Hematopoietic multipotent progenitor cell treated with erythropoietin and hydrocortisone succinate and interleukin-3 and kit ligand, for 6 days (in vitro differentiated cells): ENCODE results near the gene NDUFB3.
"Not testable (repeated sequence)": the region's sequence is repeated elsewhere in the genome, so short reads cannot be mapped to it uniquely, and the experiment has no call there.

Experiments
- DNase-seq: peaks from one replicate; pipeline ENCODE4 v3.0.0-alpha.2; 2015

The NDUFB3 gene

DNA sequence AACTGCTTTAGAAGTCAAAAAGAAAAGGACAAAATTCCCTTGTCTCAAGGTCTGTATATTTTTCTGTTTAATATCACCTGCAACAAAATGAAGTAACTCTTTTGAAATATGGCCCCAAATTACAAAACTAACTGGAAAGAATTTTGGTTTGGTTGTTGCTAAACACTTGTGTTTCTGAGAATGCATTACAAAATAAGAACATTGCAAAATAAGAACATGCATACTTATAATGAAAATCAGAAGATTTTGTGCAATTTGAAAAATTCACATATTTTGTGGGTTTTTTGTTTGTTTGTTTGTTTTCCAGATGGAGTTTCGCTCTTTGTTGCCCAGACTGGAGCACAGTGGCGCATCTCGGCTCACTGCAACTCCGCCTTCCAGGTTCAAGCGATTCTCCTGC is 21.8 kb downstream of the NDUFB3 start:
- peak; percentile 64 for DNase-seq

DNA sequence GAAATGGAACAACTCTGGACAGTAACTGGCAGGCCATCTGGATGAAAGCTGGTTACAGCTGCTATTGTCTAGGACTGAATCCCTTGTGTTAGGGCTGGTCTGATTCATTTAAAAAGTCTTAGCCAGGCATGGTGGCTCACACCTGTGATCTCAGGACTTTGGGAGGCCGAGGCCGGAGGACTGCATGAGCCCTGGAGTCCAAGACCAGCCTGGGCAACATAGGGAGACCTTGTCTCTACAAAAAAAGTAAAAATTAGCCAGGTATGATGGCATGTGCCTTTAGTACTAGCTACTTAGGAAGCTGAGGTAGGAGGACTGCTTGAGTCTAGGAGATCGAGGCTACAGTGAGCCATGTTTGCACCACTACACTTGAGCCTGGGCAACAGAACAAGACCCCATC is 28.7 kb downstream of the NDUFB3 start:
- DNase-seq = no peak

DNA sequence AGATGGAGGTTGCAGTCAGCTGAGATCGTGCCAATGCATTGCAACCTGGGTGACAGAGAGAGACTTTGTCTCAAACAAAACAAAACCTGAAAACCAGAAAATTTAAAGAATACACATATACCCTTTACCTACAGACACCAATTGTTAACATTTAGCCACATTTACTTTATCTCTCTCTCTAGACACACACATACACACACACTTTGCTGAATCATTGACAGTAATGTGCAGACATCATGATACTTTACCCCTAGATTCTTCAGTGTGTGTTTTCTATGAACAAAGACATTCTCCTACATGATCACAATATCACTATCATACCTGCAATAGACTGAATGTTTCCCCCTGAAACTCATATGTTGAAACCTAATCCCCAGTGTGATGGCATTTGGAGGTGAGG is 34.0 kb downstream of the NDUFB3 start:
- DNase-seq = peak; percentile 41

- no peak for DNase-seq
Observed at GRCh38 chr2:201107624-201108023, 35.8 kb downstream of the NDUFB3 start.

- DNase-seq = no peak
Observed at GRCh38 chr2:201108341-201108740, 36.5 kb downstream of the NDUFB3 start.

DNA sequence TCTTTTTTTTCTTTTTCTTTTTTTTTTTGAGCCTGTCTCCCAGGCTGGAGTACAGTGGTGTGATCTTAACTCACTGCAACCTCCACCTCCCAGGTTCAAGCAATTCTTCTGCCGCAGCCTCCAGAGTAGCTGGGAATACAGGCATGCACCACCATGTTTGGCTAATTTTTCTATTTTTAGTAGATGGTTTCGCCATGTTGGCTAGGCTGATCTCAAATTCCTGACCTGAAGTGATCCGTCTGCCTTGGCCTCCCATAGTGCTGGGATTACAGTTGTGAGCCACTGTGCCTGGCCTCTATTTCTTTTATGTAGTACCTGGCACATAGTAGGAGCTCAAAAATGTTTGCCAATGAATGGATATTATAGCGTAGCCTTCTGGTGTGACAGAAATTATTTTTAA is 37.4 kb downstream of the NDUFB3 start:
- no peak for DNase-seq

DNA sequence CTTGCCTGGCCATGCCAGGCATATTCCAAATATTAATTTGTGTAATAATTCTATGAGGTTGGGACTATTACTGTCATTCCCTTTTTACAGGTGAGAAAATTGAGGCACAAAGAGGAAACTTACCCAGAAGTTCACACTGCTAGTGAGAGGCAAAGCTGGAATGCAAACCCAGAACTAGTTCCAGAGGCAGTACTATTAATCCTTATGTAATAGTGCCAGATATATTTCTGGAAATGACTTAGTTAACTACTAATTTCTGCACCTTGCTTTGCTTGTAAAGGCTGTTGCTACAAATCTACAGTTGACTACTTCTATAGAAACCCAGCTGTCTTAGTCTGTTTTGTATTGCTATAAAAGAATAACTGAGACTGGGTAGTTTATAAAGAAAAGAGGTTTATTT is 38.8 kb downstream of the NDUFB3 start:
- no peak for DNase-seq

DNA sequence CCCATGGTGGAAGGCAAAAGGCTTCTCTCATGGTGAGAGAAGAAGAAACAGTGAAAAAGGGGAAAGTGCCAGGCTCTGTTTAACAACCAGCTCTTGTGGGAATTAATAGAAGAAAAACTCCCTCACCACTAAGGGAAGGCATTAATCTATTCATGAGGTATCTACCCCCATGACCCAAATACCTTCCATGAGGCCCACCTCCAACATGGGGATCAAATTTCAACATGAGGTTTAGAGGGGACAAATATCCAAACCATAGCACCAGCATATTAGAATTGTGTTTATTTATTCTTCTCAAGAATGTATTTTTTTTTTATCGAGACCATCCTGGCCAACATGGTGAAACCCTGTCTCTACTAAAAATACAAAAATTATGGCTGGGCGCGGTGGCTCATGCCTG is 39.3 kb downstream of the NDUFB3 start:
- no peak for DNase-seq

- DNase-seq = no peak
Observed at GRCh38 chr2:201114350-201114749, 42.5 kb downstream of the NDUFB3 start.

DNA sequence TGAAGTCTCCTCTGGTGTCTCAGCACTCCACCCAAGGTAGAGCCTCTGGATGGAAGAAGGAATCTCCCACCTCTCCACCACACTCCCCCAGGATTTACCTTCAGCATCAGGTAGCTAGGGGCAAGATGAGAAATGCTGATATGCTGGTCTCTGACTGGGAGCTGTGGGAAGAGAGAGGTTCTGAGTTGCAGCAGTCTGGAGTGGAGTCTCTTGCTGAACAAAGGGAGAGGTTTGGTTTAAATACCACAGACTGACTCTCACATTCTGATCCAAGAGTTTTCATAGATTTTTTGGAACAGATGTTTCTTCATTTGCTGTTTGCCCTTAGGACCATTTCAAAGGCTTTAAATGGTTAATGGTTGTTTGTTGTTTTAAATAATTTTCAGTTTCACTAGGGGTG is 43.0 kb downstream of the NDUFB3 start:
- no peak for DNase-seq

DNA sequence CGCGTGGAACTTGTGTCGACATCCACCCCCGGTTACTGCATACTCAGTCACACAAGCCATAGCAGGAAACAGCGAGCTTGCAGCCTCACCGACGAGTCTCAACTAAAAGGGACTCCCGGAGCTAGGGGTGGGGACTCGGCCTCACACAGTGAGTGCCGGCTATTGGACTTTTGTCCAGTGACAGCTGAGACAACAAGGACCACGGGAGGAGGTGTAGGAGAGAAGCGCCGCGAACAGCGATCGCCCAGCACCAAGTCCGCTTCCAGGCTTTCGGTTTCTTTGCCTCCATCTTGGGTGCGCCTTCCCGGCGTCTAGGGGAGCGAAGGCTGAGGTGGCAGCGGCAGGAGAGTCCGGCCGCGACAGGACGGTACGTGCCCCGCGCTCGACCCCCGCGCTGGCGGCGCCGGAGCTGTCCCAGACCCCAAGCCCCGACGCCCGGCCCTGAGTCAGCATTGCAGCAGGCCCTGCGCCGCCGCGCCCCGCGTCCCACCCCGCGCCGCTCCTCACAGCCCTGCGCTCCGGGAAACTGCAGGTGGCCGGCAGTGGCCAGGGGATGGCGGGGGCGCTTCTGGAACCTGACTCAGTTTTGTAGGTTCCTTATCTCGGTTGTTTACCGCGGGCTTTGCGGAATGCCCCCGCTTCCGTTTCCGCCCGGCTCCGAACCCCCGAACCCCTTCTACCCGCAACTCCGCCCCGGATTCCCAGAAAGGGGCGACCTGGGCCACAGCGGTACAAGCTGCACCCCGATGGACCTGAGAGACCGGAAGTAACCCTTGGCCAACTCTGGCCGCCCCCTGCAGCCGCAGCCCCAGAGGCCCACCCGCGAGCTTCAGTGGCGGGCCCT is 44.5 kb downstream of the NDUFB3 start, which contains the start of gene CFLAR:
Gene CFLAR (plus strand): TSS at position 50 of the 844 bp plus-strand sequence. CDS start 13,702 bp downstream, outside the sequence.
- peak; percentile 90 for DNase-seq

- peak; percentile 96 for DNase-seq
Observed at GRCh38 chr2:201116959-201117734, 45.3 kb downstream of the NDUFB3 start.

- DNase-seq = not testable (repeated sequence)
Observed at GRCh38 chr2:201117735-201118094, 45.9 kb downstream of the NDUFB3 start.

- peak; percentile 94 for DNase-seq
Observed at GRCh38 chr2:201118121-201118960, 46.5 kb downstream of the NDUFB3 start.

GRCh38 chr2:201118961-201119854 is 47.4 kb downstream of the NDUFB3 start:
- DNase-seq = peak; percentile 84

- peak; percentile 37 for DNase-seq
Observed at GRCh38 chr2:201122276-201122675, 50.5 kb downstream of the NDUFB3 start.

DNA sequence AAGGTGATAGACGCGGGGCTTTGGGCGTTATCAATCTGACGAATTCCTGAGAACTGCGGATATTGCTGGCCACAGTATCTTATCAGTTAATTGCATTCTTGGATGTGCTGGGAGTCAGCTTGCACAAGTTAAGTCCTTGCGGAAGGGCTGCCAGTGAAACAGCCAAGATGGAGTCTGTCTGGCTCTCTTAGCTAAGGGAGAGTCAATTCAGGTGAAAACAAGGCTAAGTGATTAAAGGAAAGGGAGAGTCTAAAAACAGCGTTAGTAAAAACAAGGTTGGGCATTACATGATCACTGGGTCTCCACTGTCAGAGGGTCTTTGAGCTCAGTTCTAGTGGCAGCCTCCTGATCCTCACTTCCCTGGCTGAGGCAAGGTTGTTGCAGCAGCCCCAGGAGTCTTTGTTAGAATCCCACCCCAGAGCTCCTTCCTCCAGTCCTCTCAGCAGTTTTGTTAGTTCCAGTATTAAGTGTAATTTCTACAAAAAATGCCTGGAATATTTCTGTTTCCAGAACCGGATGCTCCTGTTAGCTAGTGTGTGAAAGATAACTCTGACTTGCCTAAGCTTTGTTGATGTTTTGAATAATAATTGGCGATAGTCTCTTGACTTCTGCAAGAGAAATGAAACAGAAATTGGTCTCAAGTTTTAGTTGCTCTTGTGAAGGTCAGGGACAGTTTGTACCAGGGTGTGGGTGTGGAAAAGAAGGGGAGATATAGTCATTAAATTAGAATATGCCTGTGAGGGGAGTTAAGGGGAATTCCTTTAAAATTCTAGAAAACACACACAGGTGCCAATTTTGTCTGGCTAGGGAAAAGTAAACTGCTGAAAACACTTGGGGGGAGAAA is 54.7 kb downstream of the NDUFB3 start:
- peak; percentile 56 for DNase-seq

- DNase-seq = peak; percentile 38
Observed at GRCh38 chr2:201127152-201127511, 55.3 kb downstream of the NDUFB3 start.

DNA sequence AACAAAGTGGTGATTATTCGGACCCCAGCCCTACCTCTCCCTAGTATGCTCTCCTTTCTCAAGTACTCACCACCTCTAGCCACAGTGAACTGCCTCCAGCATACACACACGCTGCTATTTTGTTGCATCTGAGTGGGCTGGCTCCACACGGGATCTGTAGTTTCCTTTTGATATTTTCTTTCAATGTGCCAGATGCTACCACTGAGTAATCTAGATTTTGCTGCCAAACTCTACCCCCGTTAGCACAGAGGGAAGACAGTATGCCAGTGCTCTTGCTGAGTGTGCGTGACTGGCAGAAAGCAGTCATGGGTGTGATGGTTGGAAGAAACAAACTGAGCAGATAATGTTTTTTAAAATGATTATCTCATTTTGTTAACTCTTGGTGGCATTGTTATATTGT is 55.8 kb downstream of the NDUFB3 start:
- DNase-seq = peak; percentile 89

GRCh38 chr2:201128033-201128432 is 56.2 kb downstream of the NDUFB3 start:
- DNase-seq = peak; percentile 57

- peak; percentile 54 for DNase-seq
Observed at GRCh38 chr2:201128933-201129505, 57.2 kb downstream of the NDUFB3 start.
